HepG2 (cell line): ENCODE measurements around the gene SP7. TPM values are rescaled to one million over a fixed set of nuclear protein-coding genes. Genes with fewer than 3 reads are reported as not detected.

ENCODE experiments used
- ATM ChIP-seq: fragments of 450-650 bp; IDR thresholded peaks from 2 replicates; pipeline ENCODE4 v1.7.1; 2017; ENCODE audit warnings: mild to moderate bottlenecking, borderline replicate concordance
- CBX2 ChIP-seq, 2 experiments: fragments of 200-600 bp in 1 of 2; sonication (generic); formaldehyde crosslinking in 1 of 2; IDR thresholded peaks; 2 replicates each; pipeline versions ENCODE4 v1.7.0 to v1.8.1; 2018 to 2022; ENCODE audit warnings: low read depth in 2 of 2, low read length in 1 of 2, mild to moderate bottlenecking in 1 of 2, missing genetic modification reagents in 1 of 2
- FLYWCH1 ChIP-seq: sonication (generic); formaldehyde crosslinking; IDR thresholded peaks from 2 replicates; pipeline ENCODE4 v1.8.1; 2023; ENCODE audit warnings: mild to moderate bottlenecking, missing genetic modification reagents
- FOXM1 ChIP-seq: sonication (generic); formaldehyde crosslinking; IDR thresholded peaks from 2 replicates; pipeline ENCODE4 v1.5.0; 2020; ENCODE audit warnings: missing genetic modification reagents
- IRF9 ChIP-seq: sonication (generic); formaldehyde crosslinking; IDR thresholded peaks from 2 replicates; pipeline ENCODE4 v1.8.0; 2022; ENCODE audit warnings: missing genetic modification reagents, mild to moderate bottlenecking, borderline replicate concordance
- JUNB ChIP-seq: sonication (generic); formaldehyde crosslinking; IDR thresholded peaks from 2 replicates; pipeline ENCODE4 v1.8.0; 2022; ENCODE audit warnings: missing genetic modification reagents, mild to moderate bottlenecking, borderline replicate concordance
- KDM5A ChIP-seq: fragments of 200-600 bp; sonication (generic); IDR thresholded peaks from 2 replicates; pipeline ENCODE4 v1.7.0; 2018; ENCODE audit warnings: antibody characterized with exemption, mild to moderate bottlenecking, low read length, borderline replicate concordance
- PLRG1 ChIP-seq: fragments of 450-650 bp; conservative IDR thresholded peaks from 2 replicates; pipeline ENCODE4 v1.6.1; 2016
- POLR2AphosphoS5 ChIP-seq: IDR thresholded peaks from 2 replicates; pipeline ENCODE4 v1.6.1; 2012; ENCODE audit warnings: low read depth, low read length
- PRDM10 ChIP-seq: sonication (generic); formaldehyde crosslinking; IDR thresholded peaks from 2 replicates; pipeline ENCODE4 v1.4.0; 2020; ENCODE audit warnings: low read depth, missing genetic modification reagents
- RFXANK ChIP-seq: IDR thresholded peaks from 2 replicates; pipeline ENCODE4 v1.6.1; 2016
- SIN3A ChIP-seq: IDR thresholded peaks from 2 replicates; pipeline ENCODE4 v1.6.1; 2011; ENCODE audit warnings: low read depth, mild to moderate bottlenecking, control low read depth, low read length, borderline replicate concordance
- SOX5 ChIP-seq: IDR thresholded peaks from 2 replicates; pipeline ENCODE4 v1.6.1; 2016; ENCODE audit warnings: borderline replicate concordance
- TRIM22 ChIP-seq: fragments of 450-650 bp; IDR thresholded peaks from 2 replicates; pipeline ENCODE4 v1.6.1; 2017
- ZBTB2 ChIP-seq: sonication (generic); formaldehyde crosslinking; IDR thresholded peaks from 2 replicates; pipeline ENCODE4 v1.8.0; 2022; ENCODE audit warnings: low read depth, missing genetic modification reagents
- ZBTB7A ChIP-seq: sonication (generic); formaldehyde crosslinking; IDR thresholded peaks from 2 replicates; pipeline ENCODE4 v1.8.0; 2022; ENCODE audit warnings: mild to moderate bottlenecking, missing genetic modification reagents
- ZNF281 ChIP-seq: sonication (generic); formaldehyde crosslinking; IDR thresholded peaks from 2 replicates; pipeline ENCODE4 v1.4.0; 2020; ENCODE audit warnings: missing genetic modification reagents, borderline replicate concordance
- ZNF296 ChIP-seq: sonication (generic); formaldehyde crosslinking; conservative IDR thresholded peaks from 2 replicates; pipeline ENCODE4 v1.5.0; 2020; ENCODE audit warnings: mild to moderate bottlenecking, missing genetic modification reagents
- polyA plus RNA-seq, 8 experiments: library from polyadenylated mRNA; depleted of rRNA in 3 of 8; stranded (reverse) in 7 of 8; unstranded in 1 of 8; fragments of >200 nt; fragmentation: Illumina TruSeq in 4 of 8; extraction: Trizol in 4 of 8; gene quantifications; 2 replicates each; pipeline versions ENCODE4 v1.2.1 to v1.2.3, GENCODE V29; 2011 to 2016; ENCODE audit warnings: low read depth in 4 of 8, missing spikeins in 1 of 8, mixed read lengths in 1 of 8; ENCODE audit not compliant: insufficient read depth in 1 of 8
- total RNA-seq, 5 experiments: library from RNA; depleted of rRNA; stranded (reverse); fragments of >200 nt; fragmentation: Illumina TruSeq; extraction: Trizol; gene quantifications; 2 replicates each; pipeline ENCODE4 v1.2.3, GENCODE V29; 2016; ENCODE audit warnings: low read depth in 1 of 5

Gene SP7
- total and polyA plus RNA-seq, 2 of the 13 experiments (the other 11 are each of a cell fraction or from before 2014, with no cell fraction given) = not detected

- TF ChIP-seq PRDM10 = 0 out of 2 replicates have a peak, but pooled peaks have one; percentile 37
- TF ChIP-seq RFXANK (CRISPR knock-in tag) = no peak
- TF ChIP-seq SOX5 = no peak
- TF ChIP-seq ZBTB2 = peak; percentile 96
- TF ChIP-seq IRF9 (CRISPR knock-in tag) = 0 out of 2 replicates have a peak, but pooled peaks have one; percentile 29
- no peak for TF ChIP-seq FLYWCH1
- no peak for TF ChIP-seq PLRG1
- peak; percentile 39 for TF ChIP-seq ZNF281 (CRISPR knock-in tag)
- TF ChIP-seq POLR2AphosphoS5 = peak; percentile 45; the same call in 1 of the 2 replicates
- TF ChIP-seq ZNF296 (CRISPR knock-in tag) = no peak
- no peak for TF ChIP-seq JUNB (CRISPR knock-in tag)
- no peak for TF ChIP-seq TRIM22
- no peak for TF ChIP-seq ZBTB7A
- no peak for TF ChIP-seq CBX2 (IDR thresholded peaks at IDR 0.05; ENCODE audit: low read depth, low read length)
- TF ChIP-seq CBX2 (CRISPR knock-in tag; IDR thresholded peaks at IDR 0.05; ENCODE audit: low read depth) = no peak
- peak; percentile 41; the same call in 1 of the 2 replicates for TF ChIP-seq SIN3A
- no peak for TF ChIP-seq ATM
- peak; percentile 49; the same call in 1 of the 2 replicates for TF ChIP-seq KDM5A
- TF ChIP-seq FOXM1 (CRISPR knock-in tag) = no peak
Observed at GRCh38 chr12:53380104-53380793, 44.1 kb upstream of the SP7 start, which contains the start of gene SP1 (continued).
